GM19238 (cell line): Measurements from ENCODE around the gene MYBPC1.
"Not testable (repeated sequence)": the region's sequence is repeated elsewhere in the genome, so short reads cannot be mapped to it uniquely, and the experiment has no call there.

Source experiments
- DNase-seq: peaks from one replicate; pipeline ENCODE4 v3.0.0; 2011; ENCODE audit warnings: low spot score; ENCODE audit not compliant: insufficient read length

MYBPC1 gene

DNA sequence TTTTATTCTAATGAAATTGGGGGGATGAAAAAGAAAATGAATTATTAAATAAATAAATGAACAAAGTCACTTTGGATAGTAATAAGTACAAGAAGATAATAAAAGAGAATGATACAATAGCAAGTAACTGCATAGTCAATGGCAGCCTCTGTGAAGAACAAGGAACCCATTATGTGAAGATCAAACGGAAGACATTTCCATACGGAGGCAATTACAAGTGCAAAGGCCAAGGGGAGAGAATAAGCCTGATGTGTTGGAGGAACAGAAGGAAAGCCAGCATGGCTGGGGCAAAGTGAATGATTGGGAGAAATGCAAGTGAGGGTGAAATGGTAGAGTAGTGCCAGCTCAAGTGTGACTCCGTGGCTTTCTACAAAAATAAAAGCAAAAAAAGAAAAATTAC, 58.7 kb downstream of the MYBPC1 start:
- no peak for DNase-seq

DNA sequence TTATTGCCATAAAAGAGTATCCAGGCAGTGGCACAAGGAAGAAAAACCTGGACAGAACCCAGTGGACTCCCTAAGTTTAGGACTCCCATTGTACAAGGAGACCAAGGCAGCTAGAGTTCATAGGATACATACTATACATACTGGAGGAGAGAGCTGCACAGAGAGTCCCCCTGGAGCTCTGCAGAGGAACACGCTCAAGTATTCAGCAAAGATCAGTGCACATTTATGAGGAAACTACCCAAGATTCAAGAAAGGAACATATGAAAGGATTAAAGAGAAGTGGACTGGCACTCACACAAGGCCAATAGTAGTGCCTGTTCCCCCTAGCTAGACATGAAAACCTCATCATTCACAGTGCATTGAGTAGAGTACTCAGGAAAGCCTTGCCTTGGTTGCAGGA, 59.7 kb downstream of the MYBPC1 start:
- no peak for DNase-seq

DNA sequence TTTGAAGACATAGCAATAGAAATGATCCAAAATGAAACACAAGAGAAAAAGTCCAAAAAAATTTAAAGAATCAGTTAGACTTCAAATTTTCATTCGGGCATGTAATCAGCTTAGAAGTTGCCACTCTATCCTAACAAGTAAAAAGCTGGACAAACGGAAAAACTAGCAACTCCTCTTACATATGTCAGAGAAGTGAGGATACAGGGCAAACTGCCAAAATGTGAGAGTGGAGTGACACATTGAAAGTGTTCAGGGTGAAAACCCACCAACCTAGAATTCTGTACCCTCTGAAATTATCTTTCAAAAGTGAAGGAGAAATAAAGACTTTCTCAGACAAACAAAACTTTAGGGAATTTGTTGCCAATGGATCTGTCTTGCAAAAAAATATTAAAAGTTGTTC, 60.6 kb downstream of the MYBPC1 start:
- no peak for DNase-seq

DNA sequence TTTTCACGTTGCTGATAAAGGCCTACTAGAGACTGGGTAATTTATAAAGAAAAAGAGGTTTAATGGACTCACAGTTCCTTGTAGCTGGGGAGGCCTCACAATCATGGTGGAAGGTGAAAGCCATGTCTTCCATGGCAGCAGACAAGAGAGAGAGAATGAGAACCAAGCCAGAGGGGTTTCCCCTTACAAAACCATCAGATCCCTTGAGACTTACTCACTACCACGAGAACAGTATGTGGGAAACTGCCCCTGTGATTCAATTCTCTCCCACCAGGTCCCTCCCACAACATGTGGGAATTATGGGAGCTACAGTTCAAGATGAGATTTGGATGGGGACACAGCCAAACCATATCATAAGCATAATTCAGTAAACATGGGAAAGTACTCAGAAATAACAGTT, 65.9 kb downstream of the MYBPC1 start:
- not testable (repeated sequence) for DNase-seq

DNA sequence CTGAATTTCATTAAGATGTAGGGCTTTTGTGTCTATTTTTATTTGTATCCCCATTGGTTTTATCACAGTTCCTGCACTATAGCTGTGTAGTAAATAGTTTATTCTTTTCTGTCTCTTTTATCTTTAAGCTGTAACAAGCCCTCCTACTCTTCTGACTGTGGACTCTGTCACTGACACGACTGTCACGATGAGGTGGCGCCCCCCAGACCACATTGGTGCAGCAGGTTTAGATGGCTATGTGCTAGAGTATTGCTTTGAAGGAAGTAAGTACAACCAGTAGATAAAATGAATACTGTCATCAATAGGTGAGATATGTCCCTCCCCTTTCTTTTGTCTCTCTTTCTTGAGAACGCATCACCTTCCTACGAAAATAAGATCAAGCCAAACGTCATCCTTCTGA, 68.5 kb downstream of the MYBPC1 start:
- no peak for DNase-seq

DNA sequence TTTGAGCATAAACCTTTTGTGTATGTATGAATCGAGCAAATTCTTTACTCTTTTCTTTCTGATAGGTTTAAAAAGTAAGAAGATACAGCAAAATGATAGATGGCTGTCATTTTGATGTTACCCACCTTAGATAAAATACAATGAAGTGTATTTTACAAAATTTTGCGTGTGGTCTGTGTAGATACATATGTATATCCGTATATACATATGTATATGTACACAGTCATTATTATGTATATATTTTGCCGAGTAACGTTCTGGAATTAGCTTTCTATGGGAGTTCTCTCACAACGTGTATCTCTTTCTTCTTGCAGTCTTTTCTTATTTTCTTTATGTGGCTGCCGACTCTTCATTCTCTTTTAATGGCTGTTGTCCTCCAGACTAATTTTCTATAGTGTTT, 70.2 kb downstream of the MYBPC1 start:
- DNase-seq: no peak

DNA sequence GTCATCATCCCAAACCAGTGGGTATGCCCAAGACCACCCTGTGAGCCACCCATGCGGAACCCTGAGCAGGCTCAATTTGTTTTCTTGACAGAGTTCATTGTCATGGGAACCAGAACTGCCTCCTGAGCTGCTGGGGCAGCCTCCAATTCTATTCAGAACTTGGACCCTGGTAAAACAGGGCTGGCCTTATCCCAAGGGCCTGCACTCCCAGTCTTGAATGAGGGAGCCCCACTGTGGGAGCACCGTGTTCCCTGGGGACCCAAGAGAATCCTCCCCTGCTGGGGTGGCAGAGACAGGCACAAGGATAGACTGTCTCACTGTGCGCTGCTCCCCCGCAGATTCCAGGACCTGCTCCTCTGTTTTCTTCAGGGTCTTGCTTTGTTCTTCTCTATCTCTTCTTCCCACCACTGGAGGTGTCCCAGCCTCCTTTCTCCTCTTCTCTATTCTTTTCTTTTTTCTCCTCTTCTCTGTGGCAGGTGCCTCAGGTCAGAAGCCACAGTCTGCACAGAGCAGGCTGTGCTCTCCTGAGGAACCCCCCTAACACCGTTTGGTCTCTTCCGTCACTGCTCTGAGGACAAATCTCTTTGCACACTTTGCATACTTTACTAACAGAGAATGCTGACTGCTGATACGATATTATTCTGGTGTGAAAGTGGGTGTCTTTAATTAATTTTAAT, 71.4 kb downstream of the MYBPC1 start:
- DNase-seq: no peak

DNA sequence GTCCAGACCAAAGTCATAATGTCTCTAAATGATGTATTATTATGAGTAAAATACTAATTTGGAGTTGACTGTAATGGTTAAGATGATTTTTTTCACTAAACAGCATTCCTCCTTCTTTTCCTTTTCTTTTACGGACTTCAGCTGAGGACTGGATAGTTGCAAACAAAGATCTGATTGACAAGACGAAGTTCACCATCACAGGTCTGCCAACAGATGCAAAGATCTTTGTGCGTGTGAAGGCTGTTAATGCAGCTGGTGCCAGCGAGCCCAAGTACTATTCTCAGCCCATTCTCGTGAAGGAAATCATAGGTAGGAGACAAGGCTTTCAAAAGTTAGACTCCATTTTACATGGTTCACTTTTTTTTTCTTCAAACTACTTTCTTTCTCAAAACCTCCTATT, 72.8 kb downstream of the MYBPC1 start:
- DNase-seq: no peak

DNA sequence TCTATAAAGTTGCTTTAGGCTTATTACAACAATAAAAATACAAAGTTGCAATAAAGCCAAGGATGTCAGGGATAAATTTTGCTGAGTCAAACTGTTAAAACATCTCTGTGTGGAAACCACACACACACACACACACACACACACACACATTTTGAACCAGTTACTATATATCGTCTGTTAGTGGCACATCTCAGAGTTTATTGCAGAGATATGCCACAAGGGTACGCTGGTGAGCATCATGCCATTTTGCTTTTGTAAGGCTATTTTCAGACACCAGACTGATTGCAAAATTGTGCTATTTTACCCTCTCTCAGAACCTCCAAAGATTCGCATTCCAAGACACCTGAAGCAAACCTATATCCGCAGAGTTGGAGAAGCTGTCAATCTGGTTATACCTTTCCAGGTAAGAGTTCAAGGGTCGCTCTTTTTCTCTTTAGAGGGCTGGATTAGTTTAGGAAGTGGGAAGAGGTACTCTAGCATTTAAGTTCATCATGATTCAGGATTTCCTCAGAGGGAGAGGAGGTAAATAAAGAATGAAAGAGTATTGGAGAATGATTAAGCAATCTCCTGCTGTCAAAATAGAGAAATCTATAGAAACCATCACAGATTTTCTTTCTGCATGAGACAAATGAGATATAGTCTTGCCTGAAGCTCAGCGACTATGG, 75.4 kb downstream of the MYBPC1 start:
- DNase-seq: no peak

DNA sequence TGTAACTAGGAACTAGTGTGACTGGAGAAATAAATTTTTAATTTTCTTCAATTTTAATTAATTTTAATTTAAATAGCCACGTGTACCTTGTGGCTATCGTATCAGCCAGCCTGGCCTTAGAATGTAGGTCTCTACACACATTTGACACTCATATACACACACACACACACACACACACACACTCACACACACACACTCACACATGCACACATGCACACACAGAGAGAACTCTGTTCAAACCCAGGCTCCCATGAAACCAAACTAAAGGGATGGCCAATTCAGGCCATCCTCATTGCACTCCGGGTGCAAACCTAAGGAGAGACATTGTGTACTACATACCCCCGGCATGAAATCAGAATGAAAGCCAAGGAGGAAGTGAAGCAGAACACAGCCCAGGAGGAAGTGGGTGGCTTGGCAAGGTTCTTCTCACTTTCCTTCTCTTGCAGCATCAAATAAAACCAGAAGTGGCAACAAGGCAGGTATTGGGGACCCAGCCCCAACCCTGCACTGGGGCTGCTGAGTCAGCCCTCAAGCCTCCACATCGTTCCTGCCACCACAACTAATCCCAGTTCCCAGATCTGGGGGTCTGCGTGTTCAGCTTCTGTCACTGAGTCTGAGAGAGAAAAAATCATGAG, 76.5 kb downstream of the MYBPC1 start:
- peak; percentile 28 for DNase-seq

DNA sequence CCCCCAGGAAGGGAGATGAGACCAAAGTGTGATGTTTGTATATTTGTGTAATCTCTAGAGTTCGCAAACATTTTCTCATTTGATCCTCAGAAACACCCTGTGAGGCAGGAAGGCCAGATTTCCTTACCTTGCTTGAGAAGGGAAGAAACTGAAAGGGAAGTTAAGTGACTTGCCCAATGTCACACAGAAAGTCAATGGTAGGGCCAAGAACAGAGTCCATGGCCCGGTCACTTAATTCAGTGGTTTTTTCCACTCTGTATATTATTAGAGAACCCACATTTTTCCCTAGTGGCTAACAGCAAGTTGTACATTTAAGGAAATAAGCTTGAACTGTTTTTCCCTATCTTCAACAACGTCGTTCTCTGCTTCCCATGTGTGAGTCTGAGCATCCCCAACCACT, 77.1 kb downstream of the MYBPC1 start:
- DNase-seq: no peak

DNA sequence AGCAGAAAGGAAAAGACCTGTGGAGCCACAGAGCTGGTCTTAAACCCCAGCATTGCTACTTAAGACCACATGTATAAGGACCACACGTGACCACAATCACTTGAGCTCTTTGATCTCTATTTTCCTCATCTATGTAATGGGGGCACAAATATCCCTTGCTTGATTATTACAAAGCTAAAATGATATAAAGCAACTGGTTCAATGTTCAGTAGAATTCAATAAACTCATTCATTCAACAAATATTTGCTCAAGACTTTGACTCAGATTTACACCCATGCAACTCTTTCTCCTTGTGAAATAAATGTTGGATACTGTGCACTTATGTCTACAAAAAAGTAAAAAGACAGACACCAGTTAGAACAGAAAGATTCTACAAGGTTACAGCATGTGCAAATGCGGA, 80.8 kb downstream of the MYBPC1 start:
- DNase-seq: no peak

DNA sequence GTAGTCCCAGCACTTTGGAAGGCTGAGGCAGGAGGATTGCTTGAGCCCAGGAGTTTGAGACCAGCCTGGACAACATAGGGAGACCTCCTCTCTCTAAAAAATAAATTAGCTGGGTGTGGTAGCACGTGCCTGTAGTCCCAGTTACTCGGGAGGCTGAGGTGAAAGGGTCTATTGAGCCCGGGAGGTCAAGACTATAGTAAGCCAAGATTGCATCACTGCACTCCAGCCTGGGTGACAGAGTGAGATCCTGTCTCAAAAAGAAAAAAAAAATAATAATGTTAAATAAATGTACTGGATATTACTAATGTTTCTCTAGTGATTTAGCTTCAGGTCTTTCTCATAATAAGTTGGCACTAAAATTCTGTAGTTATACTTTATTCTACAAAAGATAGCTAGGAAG, 81.7 kb downstream of the MYBPC1 start:
- not testable (repeated sequence) for DNase-seq

DNA sequence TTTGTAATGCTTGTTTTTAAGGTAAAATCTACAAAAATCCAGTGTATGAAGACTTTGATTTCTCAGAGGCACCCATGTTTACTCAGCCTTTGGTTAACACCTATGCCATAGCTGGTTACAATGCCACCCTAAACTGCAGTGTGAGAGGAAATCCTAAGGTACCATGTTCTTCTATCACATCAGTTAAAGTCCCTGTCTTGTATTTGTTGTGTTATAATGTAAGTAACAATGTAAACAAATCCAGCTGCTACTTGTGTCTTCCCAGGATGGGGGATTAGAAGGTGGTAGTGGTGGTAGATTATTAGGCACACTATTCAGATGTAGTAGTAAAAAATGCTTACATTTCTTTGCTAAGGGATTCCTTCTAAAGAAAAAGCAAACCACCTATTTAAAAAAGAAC, 83.3 kb downstream of the MYBPC1 start:
- no peak for DNase-seq

DNA sequence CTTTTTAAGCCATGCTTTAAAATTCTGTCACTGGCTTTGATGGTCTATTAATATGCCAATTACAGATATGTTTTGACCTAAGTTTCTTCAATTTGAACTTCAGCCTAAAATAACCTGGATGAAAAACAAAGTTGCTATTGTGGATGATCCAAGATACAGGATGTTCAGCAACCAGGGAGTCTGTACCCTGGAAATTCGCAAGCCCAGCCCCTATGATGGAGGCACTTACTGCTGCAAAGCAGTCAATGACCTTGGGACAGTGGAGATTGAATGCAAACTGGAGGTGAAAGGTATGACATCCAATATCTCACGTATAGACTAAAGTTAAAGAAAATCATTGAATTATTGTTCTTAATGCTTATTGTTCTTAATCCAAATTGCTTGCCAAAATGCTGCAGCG, 85.5 kb downstream of the MYBPC1 start:
- no peak for DNase-seq

DNA sequence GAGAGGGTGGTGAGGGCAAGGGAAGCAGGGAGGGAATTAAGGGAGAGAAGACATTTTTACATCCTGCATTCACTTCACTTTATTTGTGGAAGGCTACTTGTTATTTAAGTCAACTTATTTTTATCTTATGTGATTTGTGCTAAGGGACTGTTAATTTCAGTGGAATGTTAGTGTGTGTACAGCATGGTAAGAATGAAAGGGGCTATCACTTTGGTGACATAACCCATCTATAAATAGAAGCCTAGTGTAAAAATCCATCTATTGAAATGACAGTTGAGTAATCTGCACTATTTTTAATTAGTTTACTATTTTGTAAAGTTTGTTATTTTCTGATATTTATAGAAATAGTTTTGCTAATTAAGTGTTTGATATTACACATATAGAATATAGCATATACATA, 85.9 kb downstream of the MYBPC1 start:
- no peak for DNase-seq

DNA sequence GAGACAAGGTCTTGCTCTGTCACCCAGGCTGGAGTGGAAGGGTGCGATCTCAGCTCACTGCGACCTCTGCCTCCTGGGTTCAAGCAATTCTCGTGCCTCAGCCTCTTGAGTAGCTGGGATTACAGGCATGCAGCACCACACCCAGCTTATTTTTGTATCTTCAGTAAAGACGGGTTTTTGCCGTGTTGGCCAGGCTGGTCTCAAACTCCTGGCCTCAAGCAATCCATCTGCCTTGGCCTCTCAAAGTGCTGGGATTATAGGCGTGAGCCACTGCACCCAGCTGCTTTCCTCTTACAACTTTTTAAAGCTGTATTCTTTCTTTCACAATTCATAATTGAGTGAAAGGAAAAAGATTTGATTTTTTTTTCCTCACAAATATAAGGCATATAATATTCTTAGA, 86.9 kb downstream of the MYBPC1 start:
- DNase-seq: not testable (repeated sequence)

DNA sequence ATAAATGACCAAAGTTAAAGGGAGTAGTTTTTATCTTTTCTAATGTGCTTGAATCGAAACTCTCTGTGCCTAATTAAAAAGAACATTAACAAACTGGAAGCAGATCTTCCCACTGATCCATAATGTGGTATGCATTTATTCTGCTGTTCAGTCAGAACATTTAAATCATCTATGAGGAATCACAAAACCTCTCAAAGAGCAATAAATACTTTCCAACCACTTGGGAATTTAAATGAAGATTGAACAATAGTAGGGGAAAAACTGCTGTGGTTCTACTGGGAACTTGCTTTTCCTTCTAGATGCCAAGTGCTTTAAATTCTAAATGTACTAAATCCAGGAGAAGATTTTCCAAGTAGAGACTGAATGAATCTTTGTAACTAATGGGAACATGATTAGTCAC, 90.3 kb downstream of the MYBPC1 start:
- DNase-seq: no peak

DNA sequence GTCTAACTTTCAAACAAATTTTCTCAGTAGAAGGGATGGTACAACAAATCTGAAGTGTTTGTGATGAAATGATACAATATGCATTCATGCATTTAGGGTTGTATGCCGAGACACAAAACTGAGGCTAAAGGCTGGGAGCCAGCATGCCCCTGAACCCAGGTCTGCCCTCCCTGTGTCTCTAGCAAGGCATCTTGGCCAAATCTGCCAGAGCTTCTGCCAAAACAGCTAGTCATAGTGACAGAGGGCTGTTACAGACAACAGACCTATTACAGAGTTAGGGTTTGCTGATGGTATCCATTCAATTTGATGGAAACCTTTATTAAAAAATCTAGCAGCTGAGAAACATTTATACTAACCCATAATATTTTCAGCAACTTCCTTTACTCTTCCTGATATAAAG, 91.4 kb downstream of the MYBPC1 start:
- no peak for DNase-seq

DNA sequence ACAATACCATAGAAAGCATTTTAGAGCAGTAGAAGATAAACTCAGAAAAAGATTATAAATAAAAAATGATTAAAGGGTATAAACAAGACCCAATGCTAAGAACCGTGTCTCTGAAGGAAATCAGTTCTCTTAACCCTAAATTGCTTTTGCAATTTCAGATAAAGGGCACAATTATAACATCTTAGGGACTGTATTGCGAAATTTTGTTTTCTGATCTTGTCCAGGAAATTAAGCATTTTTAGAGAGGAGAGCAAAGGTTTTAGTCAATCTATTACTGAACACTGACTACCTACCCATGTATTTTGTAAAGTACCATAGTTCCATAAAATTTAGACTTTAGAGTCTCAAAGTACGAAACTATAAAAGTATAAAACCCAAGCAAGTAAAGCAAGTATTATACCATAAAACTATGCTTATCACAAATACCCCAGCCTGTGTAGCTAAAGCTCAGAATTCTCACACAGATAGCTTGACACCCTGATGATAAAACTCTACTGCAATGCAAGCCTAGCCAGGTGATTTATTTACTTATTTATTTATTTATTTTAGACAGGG, 95.8 kb downstream of the MYBPC1 start:
- no peak for DNase-seq

DNA sequence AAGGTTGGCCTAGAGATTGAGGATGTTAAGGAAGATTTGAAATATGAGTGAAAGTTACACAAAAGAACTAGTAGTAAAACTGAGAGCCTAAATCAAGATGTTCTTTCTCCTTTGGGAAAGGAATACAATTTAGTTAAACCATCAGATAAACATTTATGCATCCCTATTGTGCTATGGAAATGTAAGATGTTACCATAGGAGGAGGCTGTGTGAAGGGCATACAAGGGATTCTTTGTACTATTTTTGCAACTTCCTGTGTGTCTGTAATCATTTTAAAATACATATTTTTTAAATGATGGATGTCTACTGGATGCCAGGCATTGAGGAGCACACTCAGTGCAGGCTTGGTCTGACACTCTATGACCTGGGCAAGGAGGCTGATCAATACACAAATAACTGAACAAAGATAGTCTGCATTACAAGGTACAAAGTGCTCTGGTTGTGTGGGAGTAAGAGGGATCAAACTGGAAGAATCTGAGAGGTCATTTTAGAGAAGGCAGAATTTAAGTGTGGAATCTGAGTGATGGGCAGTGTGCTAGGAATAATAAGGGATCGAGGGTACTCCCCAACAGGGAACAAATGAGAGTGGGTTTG, 96.8 kb downstream of the MYBPC1 start:
- no peak for DNase-seq

DNA sequence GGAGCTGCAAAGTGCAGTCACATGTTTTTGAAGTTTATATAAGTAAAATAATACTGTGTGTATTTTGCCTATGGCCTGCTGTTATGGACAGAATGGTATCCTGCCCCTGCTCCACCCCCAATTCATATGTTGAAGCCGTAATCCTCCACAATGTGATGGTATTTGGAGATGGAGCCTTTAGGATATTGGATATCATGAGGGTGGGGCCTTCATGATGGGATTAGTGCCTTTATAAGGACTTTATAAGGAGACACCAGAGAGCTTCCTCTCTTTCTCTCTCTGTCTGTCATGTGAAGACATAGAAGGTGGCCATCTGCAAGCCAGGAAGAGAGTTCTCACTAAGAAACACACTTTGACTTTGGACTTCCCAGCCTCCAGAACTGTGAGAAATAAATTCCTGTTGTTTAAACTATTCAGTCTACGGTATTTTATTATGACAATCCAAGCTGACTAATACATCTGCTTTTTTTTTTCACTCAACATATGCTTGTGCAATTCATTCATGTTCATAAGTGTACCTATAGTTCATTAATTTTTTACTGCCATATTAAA, 99.6 kb downstream of the MYBPC1 start:
- DNase-seq: no peak
